Measurements from ENCODE around the gene LRRC41. TPM values are rescaled to one million over a fixed set of nuclear protein-coding genes. Genes with fewer than 3 reads are reported as not detected.
A peak's percentile ranks its signal among the peaks of the same experiment; 100 is the strongest.
"Not testable (repeated sequence)": the region's sequence is repeated elsewhere in the genome, so short reads cannot be mapped to it uniquely, and the experiment has no call there.

The LRRC41 gene
- total RNA-seq, 2 donors from 2014 or later: 49.3 to 55.8 TPM

DNA sequence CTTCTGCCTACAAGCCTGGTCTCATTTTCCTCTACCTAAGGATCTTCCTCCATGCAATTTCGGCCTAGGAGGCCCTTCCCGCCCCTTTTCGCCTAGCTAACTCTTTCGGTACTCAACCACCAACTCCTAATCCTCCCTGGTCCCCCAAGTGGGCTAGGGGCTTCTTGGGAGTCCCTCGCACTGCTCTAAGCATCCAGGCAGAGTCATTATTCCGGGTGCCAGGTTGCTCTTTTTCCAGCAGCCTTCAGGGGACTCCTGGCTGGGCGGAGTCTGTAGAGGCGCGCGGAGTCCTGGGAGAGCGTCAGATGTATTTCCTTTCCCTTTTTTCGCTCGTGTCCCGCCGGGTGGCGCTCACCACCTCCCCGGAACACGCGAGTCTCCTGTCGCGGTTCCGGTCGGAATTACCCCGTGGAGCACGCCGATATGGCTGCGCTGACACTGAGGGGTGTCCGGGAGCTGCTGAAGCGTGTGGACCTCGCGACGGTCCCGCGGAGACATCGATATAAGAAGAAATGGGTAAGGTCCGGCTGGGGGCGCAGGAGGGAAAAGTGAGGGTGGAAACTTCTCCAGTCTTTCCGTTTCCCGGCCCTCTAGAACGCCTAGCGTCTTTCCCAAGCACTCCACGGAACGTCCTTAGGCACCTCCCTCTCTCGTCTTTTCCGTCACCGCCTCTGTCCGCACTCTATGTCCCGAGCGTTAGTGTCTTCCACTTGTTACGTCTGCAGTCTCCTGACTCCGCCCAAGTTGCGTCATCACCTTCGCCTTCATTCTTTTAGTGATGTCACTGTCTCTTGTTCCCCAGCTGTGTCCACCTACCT lies 37.2 kb upstream of the LRRC41 start, which contains the start of gene NSUN4:
Gene NSUN4 (plus strand): TSS at position 404 of the 818 bp plus-strand sequence. CDS start 20 bp downstream, at position 424.
- intact Hi-C loops (cut with DNase I): loop anchor here (10.0 kb wide), 1 partner anchor 96 kb away; the partner anchor contains the start of gene RAD54L

DNA sequence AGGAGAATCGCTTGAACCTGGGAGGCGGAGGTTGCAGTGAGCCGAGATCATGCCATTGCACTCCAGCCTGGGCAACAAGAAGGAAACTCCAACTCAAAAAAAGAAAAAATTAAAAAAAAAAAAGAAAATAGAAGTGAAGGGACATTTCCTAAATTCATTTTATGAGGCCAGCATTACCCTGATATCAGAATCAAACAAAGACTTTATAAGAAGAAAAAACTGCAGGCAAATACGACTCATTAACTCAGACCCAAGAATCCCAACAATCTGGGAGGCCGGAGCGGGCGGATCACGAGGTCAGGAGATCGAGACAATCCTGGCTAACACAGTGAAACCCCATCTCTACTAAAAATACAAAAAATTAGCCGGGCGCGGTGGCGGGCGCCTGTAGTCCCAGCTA lies 34.0 kb upstream of the LRRC41 start:
- H3K4me1 ChIP-seq; DNase-seq; H3K27me3 ChIP-seq; H3K27ac ChIP-seq; H3K9me3 ChIP-seq; H3K36me3 ChIP-seq; H3K9ac ChIP-seq (ENCODE audit: low read depth in 2 of 2, low read length in 2 of 2); intact Hi-C loops (cut with DNase I); H3K4me3 ChIP-seq: not testable (repeated sequence)

More for the DNA sequence above, 37.2 kb upstream of the LRRC41 start, which contains the start of gene NSUN4:
- peaks cover 4% of the 10 kb centered on the region for H3K4me1 ChIP-seq
- peak; percentile 95 for DNase-seq
- no peaks in the 10 kb centered on the region for H3K36me3 ChIP-seq
- H3K27me3 ChIP-seq: no peaks in the 10 kb centered on the region
- peak within 1 kb of the TSS; percentile 57 for H3K4me3 ChIP-seq
- peak within 1 kb of the TSS; percentile 99 for H3K27ac ChIP-seq
- H3K9ac ChIP-seq (ENCODE audit: low read depth in 2 of 2, low read length in 2 of 2): peak within 1 kb of the TSS; percentile 85 to 86
- TF ChIP-seq, protein P1, sequence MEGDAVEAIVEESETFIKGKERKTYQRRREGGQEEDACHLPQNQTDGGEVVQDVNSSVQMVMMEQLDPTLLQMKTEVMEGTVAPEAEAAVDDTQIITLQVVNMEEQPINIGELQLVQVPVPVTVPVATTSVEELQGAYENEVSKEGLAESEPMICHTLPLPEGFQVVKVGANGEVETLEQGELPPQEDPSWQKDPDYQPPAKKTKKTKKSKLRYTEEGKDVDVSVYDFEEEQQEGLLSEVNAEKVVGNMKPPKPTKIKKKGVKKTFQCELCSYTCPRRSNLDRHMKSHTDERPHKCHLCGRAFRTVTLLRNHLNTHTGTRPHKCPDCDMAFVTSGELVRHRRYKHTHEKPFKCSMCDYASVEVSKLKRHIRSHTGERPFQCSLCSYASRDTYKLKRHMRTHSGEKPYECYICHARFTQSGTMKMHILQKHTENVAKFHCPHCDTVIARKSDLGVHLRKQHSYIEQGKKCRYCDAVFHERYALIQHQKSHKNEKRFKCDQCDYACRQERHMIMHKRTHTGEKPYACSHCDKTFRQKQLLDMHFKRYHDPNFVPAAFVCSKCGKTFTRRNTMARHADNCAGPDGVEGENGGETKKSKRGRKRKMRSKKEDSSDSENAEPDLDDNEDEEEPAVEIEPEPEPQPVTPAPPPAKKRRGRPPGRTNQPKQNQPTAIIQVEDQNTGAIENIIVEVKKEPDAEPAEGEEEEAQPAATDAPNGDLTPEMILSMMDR (IDR thresholded peaks at IDR 0.05): peak; percentile 34
- H3K9me3 ChIP-seq: no peaks in the 10 kb centered on the region

DNA sequence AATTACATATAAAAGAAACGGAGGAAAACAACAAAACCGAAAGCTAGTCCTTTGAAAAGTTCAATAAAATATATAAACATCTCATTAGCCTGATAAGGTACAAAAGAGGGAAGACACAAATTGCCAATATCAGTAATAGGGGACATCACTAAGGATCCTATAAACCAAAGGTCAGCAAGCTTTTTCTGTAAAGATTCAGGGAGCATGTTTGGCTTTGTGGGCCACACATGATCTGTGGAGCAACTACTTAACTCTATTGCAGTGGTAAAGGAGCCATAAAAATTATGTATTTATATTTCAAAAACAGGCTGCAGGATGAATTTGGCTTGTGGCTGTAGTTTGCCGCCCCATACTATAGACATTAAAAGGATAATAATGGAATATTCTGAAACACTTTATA lies 31.7 kb upstream of the LRRC41 start:
- intact Hi-C loops (cut with DNase I): no loop called here
- Histone ChIP-seq H3K27ac (no peak overlapping the region), H3K36me3 (no peaks in the 10 kb centered on the region), H3K9ac (ENCODE audit: low read depth in 2 of 2, low read length in 2 of 2) (no peak overlapping the region), H3K4me1 (peaks cover 4% of the 10 kb centered on the region), H3K9me3 (no peaks in the 10 kb centered on the region), H3K4me3 (no peak overlapping the region), H3K27me3 (no peaks in the 10 kb centered on the region)
- TF ChIP-seq, protein P1 (IDR thresholded peaks at IDR 0.05): no peak
- DNase-seq: no peak

DNA sequence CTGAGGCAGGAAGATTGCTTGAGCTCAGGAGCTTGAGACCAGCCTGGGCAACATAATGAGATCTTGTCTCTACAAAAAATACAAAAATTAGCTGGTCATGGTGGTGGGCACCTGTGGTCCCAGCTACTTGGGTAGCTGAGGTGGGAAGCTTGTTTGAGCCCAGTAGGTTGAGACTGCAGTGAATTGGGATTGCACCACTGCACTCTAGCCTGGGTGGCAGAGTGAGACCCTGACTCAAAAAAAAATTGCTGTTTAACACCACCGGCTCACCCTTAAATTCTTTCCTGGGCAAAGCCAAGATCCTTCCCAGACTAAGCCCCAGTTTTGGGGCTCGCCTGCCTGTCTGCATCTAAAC lies 30.6 kb upstream of the LRRC41 start:
- Histone ChIP-seq H3K9ac (ENCODE audit: low read depth in 2 of 2, low read length in 2 of 2) (no peak overlapping the region), H3K4me3 (no peak overlapping the region), H3K27me3 (no peaks in the 10 kb centered on the region), H3K27ac (no peak overlapping the region), H3K4me1 (no peaks in the 10 kb centered on the region), H3K9me3 (no peaks in the 10 kb centered on the region), H3K36me3 (no peaks in the 10 kb centered on the region)
- intact Hi-C loops (cut with DNase I): no loop called here
- no peak for DNase-seq
- TF ChIP-seq, protein P1 (IDR thresholded peaks at IDR 0.05): no peak

DNA sequence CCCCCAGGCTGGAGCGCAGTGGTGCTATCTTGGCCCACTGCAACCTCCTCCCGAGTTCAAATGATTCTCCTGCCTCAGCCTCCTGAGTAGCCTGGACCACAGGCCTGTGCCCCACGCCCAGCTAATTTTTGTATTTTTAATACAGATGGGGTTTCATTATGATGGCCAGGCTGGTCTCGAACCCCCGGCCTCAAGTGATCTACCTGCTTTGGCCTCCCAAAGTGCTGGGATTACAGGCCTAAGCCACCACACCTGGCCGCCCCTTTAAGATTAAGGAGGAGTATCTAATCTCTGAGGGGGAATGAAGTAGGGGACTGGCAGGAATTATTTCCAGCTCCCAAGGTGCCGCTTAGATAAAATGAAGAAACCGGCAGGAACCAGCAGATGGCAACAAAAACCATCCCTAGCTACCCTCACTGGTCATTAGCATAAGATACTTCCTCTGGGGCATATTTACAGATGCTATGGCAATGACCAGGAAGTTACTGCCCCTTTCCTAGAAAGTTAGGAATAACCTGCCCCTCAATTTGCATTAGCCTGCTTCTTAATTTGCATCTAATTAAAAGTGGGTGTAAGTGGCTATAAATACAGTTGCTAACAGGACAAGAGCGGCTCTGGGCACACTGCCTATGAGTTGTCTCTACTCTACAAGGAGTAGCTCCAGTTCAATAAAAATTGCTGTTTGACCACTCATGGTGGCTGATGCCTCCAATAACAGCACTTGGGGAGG lies 30.0 kb upstream of the LRRC41 start:
- intact Hi-C loops (cut with DNase I): no loop called here
- H3K27ac ChIP-seq: no peak overlapping the region
- no peaks in the 10 kb centered on the region for H3K9me3 ChIP-seq
- H3K36me3 ChIP-seq: no peaks in the 10 kb centered on the region
- TF ChIP-seq, protein P1 (IDR thresholded peaks at IDR 0.05): no peak
- H3K4me1 ChIP-seq: no peaks in the 10 kb centered on the region
- no peak overlapping the region for H3K4me3 ChIP-seq
- peak; percentile 33 for DNase-seq
- H3K27me3 ChIP-seq: no peaks in the 10 kb centered on the region
- H3K9ac ChIP-seq (ENCODE audit: low read depth in 2 of 2, low read length in 2 of 2): no peak overlapping the region

DNA sequence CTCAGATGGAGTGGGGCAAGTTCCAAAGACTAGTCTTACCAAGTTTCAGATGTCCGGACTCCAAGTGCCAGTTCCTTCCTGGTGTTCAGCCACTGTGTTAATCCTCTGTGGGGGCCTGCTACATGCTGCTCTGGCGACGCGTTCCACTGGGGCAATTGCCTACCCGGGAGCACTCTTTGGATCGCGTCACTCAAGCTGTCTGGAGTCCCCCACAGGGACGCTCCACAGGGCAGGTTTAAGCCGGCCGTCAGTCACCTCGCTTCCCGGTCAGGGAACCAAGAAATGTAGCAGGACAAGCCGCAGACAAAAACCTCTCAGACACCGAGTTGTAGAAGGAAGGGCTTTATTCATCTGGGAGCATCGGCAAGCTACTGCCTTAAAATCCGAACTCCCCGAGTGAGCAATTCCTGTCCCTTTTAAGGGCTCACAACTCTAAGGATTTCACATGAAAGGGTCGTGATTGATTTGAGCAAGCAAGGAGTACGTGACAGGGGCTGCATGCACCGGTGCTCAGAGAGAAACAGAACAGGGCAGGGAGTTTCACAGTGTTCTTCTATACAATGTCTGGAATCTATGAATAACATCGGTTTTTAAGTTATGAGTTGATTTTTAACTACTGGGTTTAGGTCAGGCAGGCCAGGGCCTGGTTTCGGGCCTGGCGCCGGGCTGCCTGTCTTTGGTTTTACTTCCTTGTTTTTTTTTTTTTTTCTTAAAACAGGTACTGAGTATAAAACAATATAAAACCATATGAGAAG lies 28.5 kb upstream of the LRRC41 start:
- H3K4me1 ChIP-seq; DNase-seq; H3K4me3 ChIP-seq; H3K27ac ChIP-seq; H3K9ac ChIP-seq (ENCODE audit: low read depth in 2 of 2, low read length in 2 of 2); H3K9me3 ChIP-seq; H3K36me3 ChIP-seq; intact Hi-C loops (cut with DNase I); H3K27me3 ChIP-seq: not testable (repeated sequence)

DNA sequence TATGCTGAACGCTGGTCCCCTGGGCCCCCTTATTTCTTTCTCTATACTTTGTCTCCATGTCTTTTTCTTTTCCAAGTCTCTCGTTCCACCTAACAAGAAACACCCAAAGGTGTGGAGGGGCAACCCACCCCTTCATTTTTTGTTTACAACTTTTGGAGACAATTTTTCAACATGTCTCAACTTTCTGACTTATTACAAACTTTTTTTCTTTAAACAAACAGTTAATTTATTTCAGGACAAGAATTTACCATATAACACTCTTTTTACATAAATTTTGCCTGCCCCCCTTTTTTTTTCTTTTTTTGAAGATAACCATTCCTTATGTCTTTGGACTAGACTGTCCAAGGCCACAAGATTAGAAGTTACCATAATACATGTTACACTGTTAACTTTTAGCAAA lies 27.0 kb upstream of the LRRC41 start:
- H3K4me1 ChIP-seq; H3K9me3 ChIP-seq; H3K36me3 ChIP-seq; H3K9ac ChIP-seq (ENCODE audit: low read depth in 2 of 2, low read length in 2 of 2); intact Hi-C loops (cut with DNase I); DNase-seq; H3K4me3 ChIP-seq; H3K27ac ChIP-seq; H3K27me3 ChIP-seq: not testable (repeated sequence)

DNA sequence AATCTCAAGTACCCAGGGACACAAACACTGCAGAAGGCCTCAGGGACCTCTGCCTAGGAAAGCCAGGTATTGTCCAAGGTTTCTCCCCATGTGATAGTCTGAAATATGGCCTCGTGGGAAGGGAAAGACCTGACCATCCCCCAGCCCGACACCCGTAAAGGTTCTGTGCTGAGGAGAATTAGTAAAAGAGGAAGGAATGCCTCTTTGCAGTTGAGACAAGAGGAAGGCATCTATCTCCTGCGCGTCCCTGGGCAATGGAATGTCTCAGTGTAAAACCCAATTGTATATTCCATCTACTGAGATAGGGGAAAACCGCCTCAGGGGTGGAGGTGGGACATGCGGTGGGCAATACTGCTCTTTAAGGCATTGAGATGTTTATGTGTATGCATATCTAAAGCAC lies 26.4 kb upstream of the LRRC41 start:
- H3K4me1 ChIP-seq; H3K27ac ChIP-seq; H3K9ac ChIP-seq (ENCODE audit: low read depth in 2 of 2, low read length in 2 of 2); intact Hi-C loops (cut with DNase I); H3K36me3 ChIP-seq; DNase-seq; H3K4me3 ChIP-seq; H3K27me3 ChIP-seq; H3K9me3 ChIP-seq: not testable (repeated sequence)

DNA sequence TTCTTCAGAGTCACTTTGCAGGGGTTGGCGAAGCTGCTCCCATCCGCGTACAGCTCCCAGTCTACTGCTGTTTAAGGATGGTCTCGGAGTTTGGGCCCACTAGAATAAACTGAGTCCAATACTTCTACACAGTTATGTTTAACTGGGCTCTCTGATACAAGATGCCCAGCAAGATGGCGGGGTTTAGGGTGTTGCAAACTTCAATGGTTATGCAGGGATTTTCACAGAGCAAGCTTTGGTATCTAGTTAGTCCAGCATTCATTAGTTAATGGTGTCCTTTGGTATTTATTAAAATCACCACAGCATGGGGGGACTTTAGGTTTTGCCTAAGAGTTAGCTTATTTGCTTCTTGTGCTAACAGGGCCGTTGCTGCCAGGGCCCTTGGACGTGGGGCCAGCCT lies 24.8 kb upstream of the LRRC41 start:
- H3K27ac ChIP-seq; H3K36me3 ChIP-seq; DNase-seq; H3K27me3 ChIP-seq; H3K4me3 ChIP-seq; intact Hi-C loops (cut with DNase I); H3K4me1 ChIP-seq; H3K9ac ChIP-seq (ENCODE audit: low read depth in 2 of 2, low read length in 2 of 2); H3K9me3 ChIP-seq: not testable (repeated sequence)

Measured in colonic mucosa (tissue), 4 donors.